CD4-positive, alpha-beta T cell treated with Interleukin-4 for 4 hours (primary cell): ENCODE measurements around the gene NAT16.
A peak's percentile ranks its signal among the peaks of the same experiment; 100 is the strongest.
"Not testable (repeated sequence)": the region's sequence is repeated elsewhere in the genome, so short reads cannot be mapped to it uniquely, and the experiment has no call there.

ENCODE experiments used
- DNase-seq: peaks from one replicate; pipeline ENCODE4 v3.0.0-alpha.2; 2020

Gene NAT16

DNA sequence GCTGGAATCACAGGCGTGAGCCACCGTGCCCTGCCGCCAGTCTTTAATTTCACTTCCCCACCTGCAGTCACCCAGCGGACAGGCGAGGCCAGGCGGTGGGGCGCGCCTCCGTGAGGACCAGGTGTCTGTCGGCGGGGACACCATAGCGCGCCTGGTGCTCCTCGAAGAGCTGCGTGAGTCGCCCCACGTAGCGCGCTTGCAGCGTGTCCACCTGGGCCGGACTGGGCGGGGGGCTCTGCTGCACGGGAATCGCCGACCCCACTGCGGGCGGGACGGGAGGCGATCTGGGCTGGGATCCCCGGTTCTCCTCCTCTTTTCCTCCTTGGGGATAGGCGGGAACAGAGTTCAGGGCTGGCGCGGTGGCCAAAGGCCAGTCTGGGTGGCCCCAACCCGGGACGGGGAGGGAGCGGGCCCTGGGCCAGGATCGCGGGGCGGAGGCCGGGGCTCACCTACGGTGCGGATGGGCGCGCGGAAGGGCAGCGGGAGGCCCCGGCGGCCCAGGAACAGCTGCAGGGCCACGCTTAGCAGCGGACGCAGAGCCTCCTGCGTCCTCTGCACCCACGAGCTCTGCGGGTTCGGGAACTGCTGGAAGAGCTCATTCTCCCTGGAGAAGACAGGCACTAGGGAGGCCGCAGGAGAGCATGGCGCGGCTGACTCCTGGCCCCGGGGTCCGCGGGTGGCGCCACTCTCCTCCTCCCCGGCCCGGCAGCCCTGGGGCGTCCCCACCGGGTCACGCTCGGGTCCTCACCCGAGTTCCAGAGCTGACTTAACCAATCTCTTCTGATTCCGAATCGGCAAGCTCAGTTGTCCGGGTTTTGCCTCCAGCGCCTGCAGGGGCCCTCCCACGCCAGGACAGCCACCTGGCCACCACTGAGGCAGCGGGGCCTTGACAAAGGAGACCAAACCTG is 21.9 kb upstream of the NAT16 start:
- DNase-seq: no peak

DNA sequence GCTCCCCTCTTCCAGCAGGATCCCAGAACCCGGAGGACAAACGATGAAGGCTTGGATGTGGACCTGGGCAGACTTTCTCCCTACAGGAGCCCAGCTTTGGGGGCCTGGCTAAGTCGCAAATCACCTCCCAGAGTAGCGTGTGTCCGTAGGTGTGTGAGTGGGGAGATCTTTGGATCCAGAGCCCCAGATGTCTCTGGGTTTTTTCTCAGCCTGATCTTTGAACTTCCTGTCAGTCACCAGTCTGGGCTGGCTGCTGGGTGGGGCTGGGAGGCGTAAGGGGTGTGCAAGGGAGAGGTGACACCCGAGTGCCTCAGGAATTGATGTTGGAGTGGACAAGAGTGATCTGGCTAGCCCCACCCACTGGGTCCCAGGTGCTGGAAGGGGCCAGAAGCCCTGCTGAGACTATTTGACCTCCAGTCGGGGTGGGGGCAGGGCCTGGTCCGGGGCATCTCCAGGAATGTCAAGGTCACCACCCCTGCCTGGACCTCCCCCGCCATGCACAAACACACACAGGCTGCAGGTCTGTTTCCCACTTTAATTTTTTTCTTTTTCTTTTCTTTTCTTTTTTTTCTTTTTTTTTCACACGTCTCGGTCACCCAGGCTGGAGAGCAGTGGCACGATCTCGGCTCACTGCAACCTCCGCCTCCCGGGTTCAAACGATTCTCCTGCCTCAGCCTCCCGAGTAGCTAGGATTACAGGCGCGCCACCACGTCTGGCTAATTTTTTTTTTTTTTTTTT is 20.9 kb upstream of the NAT16 start, which contains the start of gene MOGAT3:
MOGAT3 (minus strand) TSS at position 175 of the 738 bp plus-strand sequence. CDS start 182 bp downstream, outside the sequence.
- no peak for DNase-seq

DNA sequence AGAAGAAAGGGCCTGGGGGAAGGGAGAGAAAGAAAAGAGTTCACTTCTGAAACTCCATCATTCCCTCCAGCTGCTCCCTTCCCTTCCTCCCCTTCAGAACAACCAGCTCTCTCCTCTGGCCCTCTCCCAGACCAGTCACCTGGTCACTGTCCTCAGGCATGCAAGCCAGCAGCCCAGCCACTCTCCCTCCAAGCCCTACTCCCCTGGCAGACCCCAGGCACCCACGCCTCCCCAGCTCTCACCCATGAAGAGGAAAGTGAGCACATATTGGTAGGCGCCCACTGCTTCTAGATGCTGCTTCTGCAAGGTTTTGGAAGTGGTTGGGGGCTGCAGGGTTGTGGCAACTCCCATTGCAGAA is 20.4 kb upstream of the NAT16 start:
- no peak for DNase-seq

DNA sequence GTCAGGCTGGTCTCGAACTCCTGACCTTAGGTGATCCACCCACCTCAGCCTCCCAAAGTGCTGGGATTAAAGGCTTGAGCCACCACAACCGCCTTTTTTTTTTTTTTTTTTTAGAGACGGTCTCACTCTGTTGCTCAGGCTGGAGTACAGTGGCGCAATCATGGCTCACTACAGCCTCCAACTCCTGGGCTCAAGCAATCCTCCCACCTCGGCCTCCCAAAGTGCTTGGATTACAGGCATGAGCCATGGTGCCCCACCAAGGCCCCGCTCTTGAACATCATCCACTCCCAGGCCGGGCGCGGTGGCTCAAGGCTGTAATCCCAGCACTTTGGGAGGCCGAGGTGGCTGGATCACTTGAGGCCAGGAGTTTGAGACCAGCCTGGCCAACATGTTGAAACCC is 19.4 kb upstream of the NAT16 start:
- DNase-seq: not testable (repeated sequence)

DNA sequence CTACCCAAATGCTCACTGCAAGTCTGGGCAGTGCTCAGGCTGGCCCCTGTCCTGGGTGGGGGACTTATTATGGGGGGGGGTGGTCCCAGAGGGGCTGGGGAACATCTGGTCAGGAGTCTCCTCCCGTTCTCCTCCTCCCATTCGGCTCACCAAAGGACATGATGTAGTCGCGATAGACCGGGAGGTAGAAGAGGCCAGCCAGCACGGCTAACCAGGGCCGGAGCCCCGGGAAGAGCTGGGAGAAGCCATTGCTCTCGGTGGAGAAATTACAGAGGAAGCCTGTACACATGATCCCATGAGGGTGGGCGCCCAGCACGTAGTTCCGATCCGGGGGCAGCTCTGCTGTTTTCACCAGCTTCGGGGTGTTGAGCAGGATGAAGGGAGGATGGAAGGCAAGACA is 18.4 kb upstream of the NAT16 start:
- DNase-seq: no peak

DNA sequence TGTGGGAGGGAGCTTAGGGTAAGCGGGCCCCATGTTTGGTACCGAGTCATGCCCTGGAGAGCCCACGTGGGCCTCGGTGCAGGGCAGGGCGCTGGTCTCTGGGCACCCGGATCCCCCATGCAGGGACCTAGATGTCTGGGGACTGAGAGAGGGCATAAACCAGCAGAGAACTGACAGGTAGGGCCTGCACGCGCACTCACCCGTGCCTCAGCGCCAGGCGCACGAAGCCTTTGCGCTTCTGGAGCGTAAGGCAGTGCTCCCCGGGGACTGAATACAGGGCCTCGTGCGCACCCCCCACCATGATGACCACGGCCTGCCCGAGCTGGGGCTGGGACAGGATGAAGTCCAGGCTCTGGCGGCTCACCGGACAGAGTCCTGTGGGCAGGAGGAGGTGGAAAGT is 17.9 kb upstream of the NAT16 start:
- no peak for DNase-seq

DNA sequence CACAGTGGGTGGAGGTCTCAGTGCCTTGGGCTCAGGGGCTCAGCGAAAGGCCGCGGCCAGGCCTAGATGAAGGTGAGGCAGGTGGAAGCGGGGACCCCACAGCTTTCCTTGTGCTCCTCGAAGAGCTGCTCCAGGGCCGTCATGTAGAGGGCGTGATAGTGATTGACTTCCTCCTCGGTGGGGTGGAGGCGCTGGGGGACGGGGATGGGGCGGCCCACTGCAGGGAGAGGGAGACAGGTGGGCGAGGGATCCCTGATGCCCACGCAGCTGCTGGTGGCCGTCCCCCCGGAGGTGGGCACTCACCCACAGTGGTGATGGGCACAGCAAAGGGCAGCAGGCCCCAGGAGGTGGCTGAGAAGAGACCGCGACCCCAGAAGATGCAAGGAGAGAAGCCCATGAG is 15.8 kb upstream of the NAT16 start:
- no peak for DNase-seq

DNA sequence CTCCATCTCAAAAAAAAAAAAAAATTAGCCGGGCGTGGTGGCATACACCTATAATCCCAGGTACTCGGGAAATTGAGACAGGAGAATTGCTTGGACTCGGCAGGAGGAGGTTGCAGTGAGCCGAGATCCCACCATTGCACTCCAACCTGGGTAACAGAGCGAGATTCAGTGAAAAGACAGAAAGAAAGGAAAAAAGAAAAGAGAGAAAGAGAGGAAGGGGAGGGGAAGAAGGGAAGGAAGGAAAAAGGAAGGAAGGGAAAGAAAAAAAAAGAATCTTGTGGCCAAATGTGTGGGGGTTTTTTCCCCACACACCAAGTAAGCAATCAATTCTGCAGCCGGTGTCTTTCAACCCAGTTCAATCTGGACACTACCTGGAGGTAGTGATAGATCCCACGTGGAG is 9.0 kb upstream of the NAT16 start:
- DNase-seq: no peak

DNA sequence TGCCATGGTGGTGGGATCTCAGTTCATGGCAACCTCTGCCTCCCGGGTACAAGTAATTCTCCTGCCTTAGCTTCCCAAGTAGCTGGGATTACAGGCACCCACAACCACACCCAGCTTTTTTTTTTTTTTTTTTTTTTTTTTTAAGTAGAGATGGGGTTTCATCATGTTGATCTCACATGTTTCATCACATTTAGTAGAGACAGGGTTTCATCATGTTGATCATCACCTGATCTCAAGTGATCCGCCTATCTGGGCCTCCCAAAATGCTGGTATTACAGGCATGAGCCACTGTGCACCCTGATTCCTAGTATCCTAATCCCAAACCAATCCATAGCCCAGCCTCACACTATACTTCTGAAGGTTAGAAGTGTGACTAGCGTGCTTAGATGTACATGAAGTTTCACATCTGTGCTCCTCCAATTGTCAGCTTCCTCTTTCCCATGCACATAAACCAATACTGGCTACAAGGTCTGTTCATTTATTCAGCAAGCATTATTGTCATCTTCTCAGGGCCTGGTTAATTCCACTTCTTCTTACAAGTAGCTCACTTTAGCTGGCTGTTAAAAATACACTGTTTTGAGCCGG is 6.8 kb upstream of the NAT16 start:
- no peak for DNase-seq

DNA sequence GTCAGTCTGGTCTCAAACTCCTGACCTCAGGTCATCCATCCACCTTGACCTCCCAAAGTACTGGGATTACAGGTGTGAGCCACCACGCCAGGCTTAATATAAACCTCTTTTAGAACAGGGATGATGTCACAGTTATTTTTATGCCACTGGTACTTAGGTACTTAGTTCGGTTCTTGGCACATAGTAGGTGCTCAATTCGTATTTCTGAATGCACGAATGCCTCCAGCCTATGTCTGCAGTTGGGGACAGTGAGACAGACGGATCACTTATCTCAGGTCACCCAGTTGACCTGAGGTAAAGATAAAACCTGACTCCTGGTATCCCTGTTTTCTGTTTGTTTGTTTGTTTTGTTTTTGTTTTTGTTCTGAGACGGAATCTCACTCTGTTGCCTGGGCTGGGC is 6.1 kb upstream of the NAT16 start:
- DNase-seq: no peak

DNA sequence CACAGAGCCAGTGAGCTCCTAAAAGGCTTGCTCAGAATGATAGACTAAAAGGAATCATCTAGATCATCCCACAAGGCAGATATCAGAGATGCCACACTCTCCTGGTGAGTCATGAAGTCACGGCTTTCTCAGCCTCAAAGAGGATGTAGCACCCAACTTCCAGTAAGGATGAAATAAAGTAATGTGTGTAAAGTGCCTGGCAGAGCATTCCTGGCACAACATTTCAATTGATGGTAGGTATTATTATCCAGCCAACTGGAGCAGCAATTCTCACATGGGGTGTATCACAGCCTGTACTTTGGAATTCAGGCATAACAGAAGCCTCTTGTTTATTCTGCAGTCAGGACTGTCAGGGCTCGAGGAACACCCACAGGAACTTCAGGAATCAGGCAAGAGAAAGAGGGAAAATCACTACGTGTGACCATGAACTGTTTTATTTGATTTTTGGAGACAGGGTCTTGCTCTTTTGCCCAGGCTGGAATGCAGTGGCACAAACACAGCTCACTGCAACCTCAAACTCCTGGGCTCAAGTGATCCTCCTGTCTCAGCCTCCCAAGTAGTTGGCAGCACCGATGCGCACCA is 5.3 kb upstream of the NAT16 start:
- DNase-seq: no peak

DNA sequence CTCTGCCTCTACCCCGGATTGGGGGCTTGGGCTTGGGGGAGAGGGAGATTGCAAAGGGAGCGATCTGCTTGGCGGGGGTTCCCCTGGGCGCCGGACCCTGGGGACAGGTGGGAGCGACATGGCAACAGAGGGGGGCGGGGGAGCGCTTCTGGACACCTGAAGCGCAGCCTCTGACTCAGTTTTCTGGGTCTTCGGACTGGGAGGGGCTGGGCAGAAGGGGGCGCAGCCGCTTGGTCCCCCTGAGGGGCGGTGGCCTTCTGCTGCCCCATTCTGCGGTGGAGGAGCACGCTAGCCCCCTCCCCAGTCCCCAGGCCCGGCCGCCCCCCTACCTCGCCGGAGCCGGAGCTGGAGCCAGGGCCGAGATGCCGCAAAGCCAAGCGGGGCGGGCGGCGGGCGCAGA is 380 bp downstream of the NAT16 start:
- DNase-seq: no peak

DNA sequence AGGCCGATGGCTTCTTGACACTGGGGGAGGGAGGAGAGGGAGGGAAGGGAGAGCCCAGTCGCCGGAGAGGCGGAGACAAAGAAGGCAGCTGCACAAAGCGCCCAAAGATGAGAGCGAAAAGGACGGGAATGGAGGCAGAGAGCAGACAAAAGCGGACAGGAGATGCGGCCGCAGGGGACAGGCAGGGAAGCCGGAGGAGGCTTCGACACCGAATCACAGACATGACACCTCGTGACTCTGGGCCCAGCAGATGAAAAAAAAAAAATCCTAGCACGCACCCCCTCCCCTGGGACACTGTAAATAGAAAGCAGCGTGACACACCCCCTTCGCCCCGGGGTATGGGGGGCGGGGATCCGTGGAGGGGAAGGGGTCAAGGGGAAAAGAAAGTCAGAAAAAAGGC is 976 bp downstream of the NAT16 start:
- no peak for DNase-seq

DNA sequence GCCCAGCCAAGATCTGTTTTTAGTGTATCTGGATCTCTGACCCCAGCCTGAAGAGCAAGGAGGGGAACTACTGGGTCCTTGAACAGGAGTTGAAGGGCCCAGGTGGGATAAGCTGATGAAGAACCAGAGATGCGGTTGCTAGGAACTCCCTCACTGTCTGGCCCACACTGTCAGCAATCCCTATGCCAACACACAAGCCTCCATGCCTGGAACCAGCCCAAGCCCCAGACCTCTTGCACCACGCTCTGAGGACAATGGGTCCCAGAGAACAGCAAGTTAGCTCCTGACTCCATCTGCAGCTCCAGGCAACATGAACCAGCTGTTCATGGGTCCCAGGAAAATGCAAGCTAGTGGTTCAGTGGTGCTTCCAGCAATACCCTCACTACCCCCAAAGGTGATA is 2.4 kb downstream of the NAT16 start:
- DNase-seq: no peak

DNA sequence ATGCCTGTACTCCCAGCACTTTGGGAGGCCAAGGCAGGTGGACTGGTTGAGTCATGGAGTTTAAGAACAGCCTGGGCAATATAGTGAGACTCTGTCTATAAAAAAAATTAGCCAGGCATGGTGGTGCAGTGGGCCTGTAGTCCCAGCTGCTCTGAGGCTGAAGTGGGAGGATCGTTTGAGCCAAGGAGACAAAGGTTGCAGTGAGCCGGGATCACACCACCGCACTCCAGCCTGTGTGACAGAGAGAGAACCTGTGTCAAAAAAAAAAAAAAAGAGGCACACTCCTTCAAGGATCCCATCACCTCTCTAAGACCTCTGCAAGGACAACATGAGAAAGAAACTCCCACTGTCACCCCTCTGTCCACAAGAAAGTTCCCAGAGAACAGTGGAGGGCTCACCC is 4.4 kb downstream of the NAT16 start:
- no peak for DNase-seq

DNA sequence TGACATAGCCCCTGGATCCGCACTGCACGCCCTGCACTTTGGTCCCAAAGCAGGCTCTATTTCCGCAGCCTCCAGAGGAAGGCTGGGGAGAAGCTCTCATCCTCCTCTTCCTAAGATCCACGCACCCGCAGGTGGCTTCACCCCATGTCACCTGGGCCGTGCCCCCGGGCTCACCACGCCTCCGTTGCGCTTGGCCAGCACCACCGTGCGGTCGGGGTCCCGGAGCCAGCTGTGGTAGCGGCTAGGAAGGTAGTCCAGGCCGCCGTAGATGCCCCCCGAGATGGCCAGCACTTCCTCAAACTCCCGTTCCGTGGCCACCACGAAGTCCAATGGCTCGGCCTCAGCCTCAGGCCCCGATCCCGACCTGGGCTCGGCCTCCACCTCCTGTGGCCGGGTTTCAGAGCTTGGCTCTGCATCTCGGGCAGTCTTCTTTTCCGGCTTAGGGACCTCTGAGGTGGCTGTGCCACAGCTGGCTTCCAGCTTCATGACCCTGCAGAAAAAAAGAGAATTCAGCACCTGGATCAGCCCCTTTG is 5.7 kb downstream of the NAT16 start:
- no peak for DNase-seq

DNA sequence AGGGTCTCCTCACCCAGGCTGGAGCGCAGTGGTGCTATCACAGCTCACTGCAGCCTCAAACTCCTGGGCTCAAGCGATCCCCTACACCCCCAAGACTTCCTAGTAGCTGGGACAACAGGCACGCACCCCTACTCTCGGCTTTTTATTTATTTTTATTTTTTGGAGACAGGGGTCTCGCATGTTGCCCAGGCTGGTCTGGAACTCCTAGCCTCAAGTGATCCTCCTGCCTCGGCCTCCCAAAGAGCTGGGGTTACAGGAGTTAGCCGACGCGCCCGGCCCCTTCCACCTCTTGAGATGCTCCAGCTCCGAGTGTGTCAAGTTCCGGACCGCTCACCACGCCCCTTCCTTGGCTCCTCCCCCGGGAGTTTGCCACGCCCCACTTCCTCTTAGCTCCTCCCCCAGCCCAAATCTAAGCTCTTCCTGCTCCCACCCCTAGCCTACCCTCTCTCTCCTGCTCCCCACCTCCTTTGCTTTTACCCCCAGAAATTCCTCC is 6.3 kb downstream of the NAT16 start:
- peak; percentile 45 for DNase-seq

DNA sequence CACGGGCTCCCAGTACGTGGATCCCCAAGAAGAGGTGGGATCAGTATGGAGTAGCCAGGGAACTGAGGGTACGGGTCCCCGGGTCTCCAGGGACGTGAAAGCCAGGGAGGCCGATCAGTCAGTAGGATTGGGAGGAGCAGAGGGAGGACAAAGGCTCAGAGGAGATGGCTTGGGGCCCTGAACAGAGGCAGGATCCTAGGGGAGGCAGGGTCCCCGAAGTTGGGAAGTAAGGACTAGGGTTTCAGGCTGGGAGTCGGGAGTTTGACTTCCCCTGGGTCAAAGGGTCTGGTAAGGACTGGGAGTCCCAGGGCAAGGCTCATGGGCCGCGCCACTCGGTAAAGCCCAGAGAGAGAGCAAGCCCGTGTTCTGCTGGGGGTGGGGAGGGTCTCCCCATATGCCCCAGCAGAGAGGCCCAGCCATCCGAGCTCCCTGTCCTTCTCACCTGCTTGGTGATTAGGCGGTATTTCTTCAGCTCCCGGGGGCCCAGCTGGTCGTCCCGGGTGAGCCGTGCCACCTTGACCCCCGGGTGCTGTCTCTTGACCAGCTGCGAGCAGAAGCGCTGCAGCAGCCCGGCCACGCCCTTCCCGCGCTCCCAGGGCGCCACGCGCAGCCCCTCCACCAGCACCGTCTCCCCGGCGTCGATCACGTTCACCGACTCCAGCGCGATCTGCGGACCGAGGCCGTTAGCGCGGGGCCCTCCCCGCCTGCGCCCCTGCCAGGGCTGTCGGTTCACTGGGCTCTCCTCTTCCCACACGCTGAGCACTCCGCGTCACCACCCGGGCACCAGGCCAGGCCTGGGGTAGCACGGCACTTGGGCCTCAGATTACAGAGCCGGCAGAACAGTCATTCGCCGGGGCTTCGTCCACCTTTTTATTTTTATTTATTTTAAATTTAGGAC is 7.0 kb downstream of the NAT16 start:
- DNase-seq: no peak

DNA sequence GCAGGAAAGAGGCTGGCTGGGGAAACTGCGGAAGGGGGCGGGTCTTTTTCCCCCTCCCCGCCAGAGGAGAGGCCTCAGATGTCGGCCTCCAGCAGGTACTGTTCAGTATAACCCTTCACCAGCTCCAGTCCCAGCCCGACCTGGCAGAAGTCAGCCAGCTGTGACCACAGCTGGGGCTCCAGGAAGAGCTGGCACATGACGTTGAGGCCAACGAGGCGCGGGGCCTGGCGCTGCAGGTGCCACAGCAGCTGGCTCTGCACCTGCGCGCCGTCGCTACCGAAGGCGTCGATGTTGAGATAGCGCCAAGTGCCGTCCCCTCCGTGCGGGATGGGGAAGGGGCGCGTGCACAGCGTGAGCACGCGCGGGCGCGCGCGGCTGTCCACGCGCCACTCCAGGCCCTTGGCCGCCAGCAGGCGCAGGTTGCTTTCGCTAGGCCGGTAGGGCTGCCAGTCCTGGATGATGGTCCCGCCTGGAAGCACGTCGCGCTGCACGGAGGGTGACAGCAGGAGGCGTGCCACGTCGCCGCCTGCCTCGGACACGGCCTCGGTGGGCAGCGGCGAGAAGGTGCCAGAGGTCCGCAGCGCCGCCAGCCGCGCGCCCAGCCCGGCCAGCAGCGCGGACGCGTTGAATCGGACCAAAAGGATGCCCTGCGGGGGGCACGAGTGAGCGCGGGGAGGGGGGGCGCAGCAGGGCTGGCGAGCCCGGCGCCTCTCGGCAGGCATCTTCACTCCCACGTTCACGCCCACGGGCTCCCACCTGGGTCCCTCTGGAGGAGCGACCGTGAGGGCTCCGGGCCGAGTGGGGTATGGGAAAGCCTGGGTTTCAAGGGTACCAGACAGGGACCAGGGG is 7.9 kb downstream of the NAT16 start:
- no peak for DNase-seq

DNA sequence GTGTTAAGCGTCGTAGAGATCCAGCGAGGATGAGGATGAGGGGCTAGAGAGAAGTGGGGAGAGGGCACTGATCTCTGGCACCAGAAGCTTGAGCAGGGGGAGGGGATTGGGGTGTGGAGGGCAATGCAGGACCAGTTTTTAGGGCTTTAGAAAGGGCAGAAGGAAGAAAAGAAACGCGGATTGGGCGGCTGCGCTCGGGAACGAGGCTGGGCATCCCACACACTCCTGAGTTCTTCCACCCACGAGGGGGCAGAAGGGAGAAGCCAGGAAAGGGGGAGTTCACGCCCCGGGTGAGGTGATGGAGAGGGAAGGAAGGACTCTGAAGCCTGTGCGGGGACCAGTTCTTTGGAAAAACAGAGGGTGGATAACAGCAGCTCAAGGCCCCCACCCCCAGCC is 8.7 kb downstream of the NAT16 start:
- DNase-seq: no peak
